Nephron (organoid): ENCODE results near the gene ANKZF1.

ENCODE experiments used
- H3K27ac Mint-ChIP-seq, 3 experiments: 2 replicates each; pipeline ENCODE4 v1.8.0; 2020; ENCODE audit warnings: mixed read lengths in 3 of 3, mild to moderate bottlenecking in 2 of 3, moderate library complexity in 1 of 3
- H3K27me3 Mint-ChIP-seq: 2 replicates; pipeline ENCODE4 v1.8.0; 2021; ENCODE audit warnings: low read depth, mild to moderate bottlenecking, moderate library complexity, mixed read lengths
- H3K36me3 Mint-ChIP-seq: 2 replicates; pipeline ENCODE4 v1.8.0; 2020; ENCODE audit warnings: low read depth, mixed read lengths
- H3K4me1 Mint-ChIP-seq: 2 replicates; pipeline ENCODE4 v1.8.0; 2020; ENCODE audit warnings: mixed read lengths
- H3K4me3 Mint-ChIP-seq, 3 experiments: 2 replicates each; pipeline ENCODE4 v1.8.0; 2020; ENCODE audit warnings: mild to moderate bottlenecking in 3 of 3, mixed read lengths in 3 of 3, moderate library complexity in 2 of 3
- H3K9me3 Mint-ChIP-seq: 2 replicates; pipeline ENCODE4 v1.8.0; 2020; ENCODE audit warnings: mixed read lengths
- TF ChIP-seq, protein P1 (sequence below), 3 experiments: fragments of 200-600 bp; sonication (generic); IDR thresholded peaks; one replicate each; pipeline ENCODE4 v1.5.0; 2021; ENCODE audit warnings: antibody characterized with exemption in 3 of 3; ENCODE audit not compliant: unreplicated experiment in 3 of 3

The ANKZF1 gene

DNA sequence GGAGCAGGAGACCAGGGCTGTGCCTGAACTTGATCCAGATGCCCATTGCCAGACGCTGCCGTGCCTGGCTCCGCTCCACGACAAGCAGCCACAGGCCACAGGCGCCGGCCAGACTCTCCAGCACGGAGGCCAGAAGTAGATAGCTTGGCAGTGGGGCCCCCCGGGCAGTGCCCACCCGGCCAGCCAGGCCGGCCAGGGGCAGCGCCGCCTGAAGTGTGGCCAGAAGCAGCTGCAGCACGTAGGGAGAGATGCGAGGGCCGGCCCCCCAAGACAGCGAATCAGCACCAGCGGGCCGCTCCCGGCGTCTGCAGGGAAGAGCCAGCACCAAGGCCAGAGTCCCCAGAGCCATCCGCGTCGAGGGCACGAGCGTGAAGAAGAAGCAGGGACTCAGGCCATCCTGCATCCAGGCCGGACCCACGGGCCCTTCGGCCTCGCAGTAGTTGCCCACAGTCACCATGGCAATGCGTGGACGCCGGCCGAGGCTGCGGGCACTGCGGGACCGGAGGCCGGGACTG, 11.3 kb upstream of the ANKZF1 start:
- Mint-ChIP-seq H3K36me3 (peaks cover 24% of the 10 kb centered on the region), H3K9me3 (no peaks in the 10 kb centered on the region), H3K27ac (peak overlapping the region; percentile 93 to 99 (median 97)), H3K4me3 (peak overlapping the region; percentile 91 to 96 (median 94)), H3K27me3 (no peaks in the 10 kb centered on the region), H3K4me1 (peaks cover 41% of the 10 kb centered on the region)
- TF ChIP-seq, protein P1, sequence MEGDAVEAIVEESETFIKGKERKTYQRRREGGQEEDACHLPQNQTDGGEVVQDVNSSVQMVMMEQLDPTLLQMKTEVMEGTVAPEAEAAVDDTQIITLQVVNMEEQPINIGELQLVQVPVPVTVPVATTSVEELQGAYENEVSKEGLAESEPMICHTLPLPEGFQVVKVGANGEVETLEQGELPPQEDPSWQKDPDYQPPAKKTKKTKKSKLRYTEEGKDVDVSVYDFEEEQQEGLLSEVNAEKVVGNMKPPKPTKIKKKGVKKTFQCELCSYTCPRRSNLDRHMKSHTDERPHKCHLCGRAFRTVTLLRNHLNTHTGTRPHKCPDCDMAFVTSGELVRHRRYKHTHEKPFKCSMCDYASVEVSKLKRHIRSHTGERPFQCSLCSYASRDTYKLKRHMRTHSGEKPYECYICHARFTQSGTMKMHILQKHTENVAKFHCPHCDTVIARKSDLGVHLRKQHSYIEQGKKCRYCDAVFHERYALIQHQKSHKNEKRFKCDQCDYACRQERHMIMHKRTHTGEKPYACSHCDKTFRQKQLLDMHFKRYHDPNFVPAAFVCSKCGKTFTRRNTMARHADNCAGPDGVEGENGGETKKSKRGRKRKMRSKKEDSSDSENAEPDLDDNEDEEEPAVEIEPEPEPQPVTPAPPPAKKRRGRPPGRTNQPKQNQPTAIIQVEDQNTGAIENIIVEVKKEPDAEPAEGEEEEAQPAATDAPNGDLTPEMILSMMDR (IDR thresholded peaks at IDR 0.05; ENCODE audit: unreplicated experiment in 3 of 3) = peak in 1 of 3 experiments; percentile 8

DNA sequence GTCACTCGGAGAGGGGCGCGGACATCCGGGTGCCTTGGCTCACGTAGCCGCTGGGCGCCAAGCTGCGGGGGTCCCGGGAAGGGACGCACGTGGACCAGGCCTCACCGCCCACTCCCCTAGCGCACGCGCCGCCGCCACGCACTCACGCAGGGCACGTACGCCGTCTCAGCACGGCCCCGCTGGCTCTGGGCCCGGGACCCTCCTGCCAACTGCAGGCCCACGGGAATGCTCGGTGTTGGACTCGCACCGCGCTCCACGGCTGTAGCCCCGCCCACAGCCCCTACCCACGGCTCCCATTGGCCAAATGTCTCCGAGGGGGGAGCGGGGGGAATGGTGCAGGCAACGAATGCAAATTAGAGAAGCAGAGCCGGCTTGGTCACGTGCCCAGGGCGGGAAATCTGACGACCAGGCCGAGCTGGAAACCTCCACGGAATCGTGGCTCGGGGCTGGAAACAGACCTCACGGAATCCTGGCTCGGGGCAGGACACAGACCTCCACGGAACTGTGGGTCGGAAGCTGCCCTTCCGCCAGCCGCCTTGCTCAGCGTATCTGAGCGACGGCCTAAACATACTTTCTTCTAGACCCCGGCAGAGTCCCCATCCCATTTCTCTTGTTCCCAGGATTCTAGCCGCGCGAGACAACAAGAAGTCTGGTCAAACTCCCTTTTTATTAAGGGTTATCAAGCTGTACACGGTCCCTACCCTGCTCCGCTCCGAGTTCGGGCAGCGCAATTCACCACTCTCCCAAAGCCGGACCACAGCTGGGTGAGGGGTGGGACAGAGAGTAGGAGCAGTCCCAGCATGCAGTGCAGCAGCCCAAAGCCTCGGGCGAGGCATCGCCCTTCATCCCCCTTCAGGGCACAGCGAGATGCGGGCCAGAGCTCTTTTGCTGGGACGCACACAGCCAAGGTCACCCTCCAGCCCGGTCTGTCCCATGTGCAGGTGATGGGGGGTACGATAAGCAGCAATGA, 10.6 kb upstream of the ANKZF1 start, which contains the start of gene ABCB6:
Gene ABCB6 (minus strand): TSS at position 227 of the 970 bp plus-strand sequence. CDS start 285 bp downstream, outside the sequence.
- Mint-ChIP-seq H3K9me3 (no peaks in the 10 kb centered on the region), H3K4me3 (peak within 1 kb of the TSS; percentile 91 to 96 (median 94)), H3K27me3 (no peaks in the 10 kb centered on the region), H3K4me1 (peaks cover 41% of the 10 kb centered on the region), H3K27ac (peak within 1 kb of the TSS; percentile 93 to 99 (median 97)), H3K36me3 (peaks cover 28% of the 10 kb centered on the region)
- TF ChIP-seq, protein P1 (IDR thresholded peaks at IDR 0.05; ENCODE audit: unreplicated experiment in 3 of 3) = no peak

DNA sequence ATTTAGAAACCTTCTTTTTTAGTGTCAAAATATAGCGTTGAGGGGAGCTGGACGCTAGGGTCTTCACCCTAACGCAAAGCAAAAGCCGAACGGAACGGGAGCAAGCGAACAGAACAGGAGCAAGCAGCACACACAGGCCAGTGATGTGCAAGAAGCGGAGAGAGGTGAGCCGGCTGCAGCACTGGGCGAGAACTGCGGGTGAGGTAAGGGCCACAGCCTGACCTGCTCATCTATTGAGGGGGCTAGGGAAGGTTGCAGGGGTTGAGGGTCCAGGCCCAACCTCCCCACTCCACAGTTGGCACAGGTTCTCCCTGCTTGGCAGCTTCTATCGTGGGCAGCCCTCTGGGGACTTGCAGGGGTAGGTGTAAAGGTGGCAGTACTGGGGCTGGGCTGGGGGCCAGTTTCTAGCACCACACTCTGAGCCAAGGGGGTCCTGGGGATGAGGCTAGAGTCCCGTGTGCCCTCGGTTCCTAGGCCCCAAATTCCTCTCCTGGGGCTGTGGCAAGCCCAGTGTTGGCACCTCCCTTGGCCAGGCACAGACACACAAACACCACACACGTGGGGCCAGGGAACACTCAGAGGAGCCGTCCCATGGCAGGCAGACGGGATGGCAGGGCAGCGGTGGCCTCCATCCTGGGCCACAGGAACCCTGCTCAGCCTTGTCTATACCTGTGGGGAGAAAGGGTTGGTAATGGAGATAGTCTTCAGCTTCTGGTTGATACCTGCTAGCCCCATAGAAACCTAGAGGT, 9.6 kb upstream of the ANKZF1 start:
- TF ChIP-seq, protein P1 (IDR thresholded peaks at IDR 0.05; ENCODE audit: unreplicated experiment in 3 of 3) = no peak
- Mint-ChIP-seq H3K36me3 (peaks cover 30% of the 10 kb centered on the region), H3K4me1 (peaks cover 38% of the 10 kb centered on the region), H3K9me3 (no peaks in the 10 kb centered on the region), H3K27ac (peak overlapping the region in 2 of 3 experiments; percentile 65 to 90), H3K27me3 (no peaks in the 10 kb centered on the region), H3K4me3 (peak overlapping the region; percentile 5 to 96 (median 94))

DNA sequence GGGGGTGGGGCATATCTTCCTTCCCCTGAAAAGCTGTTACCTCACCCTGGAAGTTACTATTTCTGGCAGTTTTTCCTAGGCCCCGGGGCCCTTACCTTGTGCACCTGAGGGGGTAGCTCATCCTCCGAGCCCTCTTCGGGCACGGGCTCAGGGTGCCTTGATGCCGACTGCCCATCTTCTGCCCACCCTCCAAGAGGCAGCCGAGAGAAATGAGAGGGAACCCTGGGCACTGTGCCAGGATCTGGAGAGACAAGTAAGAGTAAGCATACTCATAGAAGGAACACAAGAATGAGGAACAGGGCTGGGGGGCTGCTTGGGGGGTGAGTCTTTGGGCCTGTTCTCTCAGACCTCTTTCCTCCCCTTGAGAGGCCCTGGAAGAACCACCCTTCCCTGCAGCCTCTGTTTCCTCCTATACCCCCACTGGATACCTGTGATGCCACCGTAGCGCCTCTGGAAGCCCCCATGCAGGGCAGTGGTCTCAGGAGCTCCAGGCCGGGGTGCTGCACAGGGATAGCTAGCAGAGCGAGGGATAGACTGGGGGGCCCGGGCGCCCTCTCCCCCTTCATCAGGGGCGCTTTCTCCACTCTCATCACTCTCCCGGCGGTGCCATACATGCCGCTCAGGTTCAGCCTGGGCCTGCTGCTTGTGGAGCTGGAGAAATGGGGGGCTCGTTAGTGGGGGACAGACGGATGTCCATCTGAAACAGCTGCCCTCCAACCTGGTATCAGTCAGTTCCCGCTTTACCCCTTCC, 8.8 kb upstream of the ANKZF1 start:
- TF ChIP-seq, protein P1 (IDR thresholded peaks at IDR 0.05; ENCODE audit: unreplicated experiment in 3 of 3) = no peak
- no peaks in the 10 kb centered on the region for H3K9me3 Mint-ChIP-seq
- H3K27ac Mint-ChIP-seq = no peak overlapping the region
- H3K4me3 Mint-ChIP-seq = no peak overlapping the region
- H3K4me1 Mint-ChIP-seq = peaks cover 36% of the 10 kb centered on the region
- H3K36me3 Mint-ChIP-seq = peaks cover 35% of the 10 kb centered on the region
- no peaks in the 10 kb centered on the region for H3K27me3 Mint-ChIP-seq

DNA sequence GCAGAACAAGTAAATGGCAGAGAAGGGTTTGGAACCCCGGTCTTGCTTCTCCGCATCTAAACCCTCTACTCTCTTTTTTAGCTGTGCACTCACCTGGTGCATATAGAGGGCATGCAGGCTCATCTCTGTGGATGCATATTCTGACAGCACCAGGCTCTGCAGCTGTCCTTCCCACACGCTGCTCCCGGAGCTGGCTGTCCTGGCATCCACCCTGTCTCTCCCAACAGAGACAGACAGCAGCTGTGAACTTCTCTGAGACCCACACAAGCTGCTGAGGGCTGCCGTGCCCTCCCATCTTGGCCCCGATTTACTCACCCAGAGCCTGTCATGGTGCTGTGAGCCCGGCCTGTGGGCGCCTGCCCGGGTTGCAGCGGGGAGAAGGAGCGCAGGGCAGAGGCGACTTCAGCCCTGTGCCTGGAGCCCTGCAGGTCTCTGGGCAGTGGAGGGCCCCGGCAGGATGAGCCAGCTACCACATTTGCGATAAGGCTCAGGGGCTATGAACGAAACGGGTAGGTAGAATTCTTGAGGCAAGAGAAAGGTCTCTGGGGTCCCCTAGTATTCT, 7.6 kb upstream of the ANKZF1 start:
- peaks cover 37% of the 10 kb centered on the region for H3K4me1 Mint-ChIP-seq
- TF ChIP-seq, protein P1 (IDR thresholded peaks at IDR 0.05; ENCODE audit: unreplicated experiment in 3 of 3) = no peak
- H3K36me3 Mint-ChIP-seq = peaks cover 38% of the 10 kb centered on the region
- H3K27me3 Mint-ChIP-seq = no peaks in the 10 kb centered on the region
- no peaks in the 10 kb centered on the region for H3K9me3 Mint-ChIP-seq
- no peak overlapping the region for H3K27ac Mint-ChIP-seq
- peak overlapping the region in 1 of 3 experiments; percentile 19 for H3K4me3 Mint-ChIP-seq
